ENCODE measurements around the gene QPRT. TPM values are rescaled to one million over a fixed set of nuclear protein-coding genes. Genes with fewer than 3 reads are reported as not detected.

The QPRT gene
- total RNA-seq, 1 donor from 2014 or later, result 20.8 TPM

DNA sequence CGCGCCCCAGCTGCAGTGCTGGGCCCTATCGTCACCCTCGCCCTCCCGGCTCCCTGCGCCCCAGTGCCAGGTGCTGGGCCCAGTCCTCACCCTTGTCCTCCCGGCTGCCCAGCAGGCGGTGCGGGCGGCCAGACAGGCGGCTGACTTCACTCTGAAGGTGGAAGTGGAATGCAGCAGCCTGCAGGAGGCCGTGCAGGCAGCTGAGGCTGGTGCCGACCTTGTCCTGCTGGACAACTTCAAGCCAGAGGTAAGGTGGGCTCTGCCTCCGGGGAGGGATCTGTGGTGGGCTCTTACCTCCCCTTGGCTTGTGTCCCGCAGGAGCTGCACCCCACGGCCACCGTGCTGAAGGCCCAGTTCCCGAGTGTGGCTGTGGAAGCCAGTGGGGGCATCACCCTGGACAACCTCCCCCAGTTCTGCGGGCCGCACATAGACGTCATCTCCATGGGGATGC is 17.9 kb downstream of the QPRT start:
- no peak overlapping the region for H3K27ac ChIP-seq (replicated peaks)
- no peak overlapping the region for H3K4me3 ChIP-seq
- TF ChIP-seq, protein P1, sequence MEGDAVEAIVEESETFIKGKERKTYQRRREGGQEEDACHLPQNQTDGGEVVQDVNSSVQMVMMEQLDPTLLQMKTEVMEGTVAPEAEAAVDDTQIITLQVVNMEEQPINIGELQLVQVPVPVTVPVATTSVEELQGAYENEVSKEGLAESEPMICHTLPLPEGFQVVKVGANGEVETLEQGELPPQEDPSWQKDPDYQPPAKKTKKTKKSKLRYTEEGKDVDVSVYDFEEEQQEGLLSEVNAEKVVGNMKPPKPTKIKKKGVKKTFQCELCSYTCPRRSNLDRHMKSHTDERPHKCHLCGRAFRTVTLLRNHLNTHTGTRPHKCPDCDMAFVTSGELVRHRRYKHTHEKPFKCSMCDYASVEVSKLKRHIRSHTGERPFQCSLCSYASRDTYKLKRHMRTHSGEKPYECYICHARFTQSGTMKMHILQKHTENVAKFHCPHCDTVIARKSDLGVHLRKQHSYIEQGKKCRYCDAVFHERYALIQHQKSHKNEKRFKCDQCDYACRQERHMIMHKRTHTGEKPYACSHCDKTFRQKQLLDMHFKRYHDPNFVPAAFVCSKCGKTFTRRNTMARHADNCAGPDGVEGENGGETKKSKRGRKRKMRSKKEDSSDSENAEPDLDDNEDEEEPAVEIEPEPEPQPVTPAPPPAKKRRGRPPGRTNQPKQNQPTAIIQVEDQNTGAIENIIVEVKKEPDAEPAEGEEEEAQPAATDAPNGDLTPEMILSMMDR (IDR thresholded peaks at IDR 0.05; ENCODE audit: borderline replicate concordance), result no peak
- H3K9me3 ChIP-seq (replicated peaks), result no peaks in the 10 kb centered on the region
- no peaks in the 10 kb centered on the region for H3K36me3 ChIP-seq
- DNase-seq, result no peak
- H3K27me3 ChIP-seq (ENCODE audit: low read depth), result peaks cover 3% of the 10 kb centered on the region
- intact Hi-C loops (cut with micrococcal nuclease), result no loop called here
- peaks cover 4% of the 10 kb centered on the region for H3K4me1 ChIP-seq

DNA sequence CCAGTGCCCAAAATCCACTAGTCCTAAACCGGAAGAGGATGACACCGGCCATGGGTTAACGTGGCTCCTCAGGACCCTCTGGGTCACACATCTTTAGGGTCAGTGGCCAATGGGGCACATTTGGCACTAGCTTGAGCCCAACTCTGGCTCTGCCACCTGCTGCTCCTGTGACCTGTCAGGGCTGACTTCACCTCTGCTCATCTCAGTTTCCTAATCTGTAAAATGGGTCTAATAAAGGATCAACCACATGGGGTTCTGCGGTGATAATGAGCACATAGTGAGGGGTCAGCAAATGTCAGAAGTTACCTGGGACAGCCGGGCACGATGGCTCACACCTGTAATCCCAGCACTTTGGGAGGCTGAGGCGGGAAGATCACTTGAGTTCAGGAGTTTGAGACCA is 18.4 kb downstream of the QPRT start:
- H3K9me3 ChIP-seq (replicated peaks), result no peaks in the 10 kb centered on the region
- H3K27me3 ChIP-seq (ENCODE audit: low read depth), result peaks cover 3% of the 10 kb centered on the region
- no peak overlapping the region for H3K4me3 ChIP-seq
- no peaks in the 10 kb centered on the region for H3K36me3 ChIP-seq
- peaks cover 4% of the 10 kb centered on the region for H3K4me1 ChIP-seq
- TF ChIP-seq, protein P1 (IDR thresholded peaks at IDR 0.05; ENCODE audit: borderline replicate concordance), result no peak
- no peak for DNase-seq
- intact Hi-C loops (cut with micrococcal nuclease), result no loop called here
- no peak overlapping the region for H3K27ac ChIP-seq (replicated peaks)

DNA sequence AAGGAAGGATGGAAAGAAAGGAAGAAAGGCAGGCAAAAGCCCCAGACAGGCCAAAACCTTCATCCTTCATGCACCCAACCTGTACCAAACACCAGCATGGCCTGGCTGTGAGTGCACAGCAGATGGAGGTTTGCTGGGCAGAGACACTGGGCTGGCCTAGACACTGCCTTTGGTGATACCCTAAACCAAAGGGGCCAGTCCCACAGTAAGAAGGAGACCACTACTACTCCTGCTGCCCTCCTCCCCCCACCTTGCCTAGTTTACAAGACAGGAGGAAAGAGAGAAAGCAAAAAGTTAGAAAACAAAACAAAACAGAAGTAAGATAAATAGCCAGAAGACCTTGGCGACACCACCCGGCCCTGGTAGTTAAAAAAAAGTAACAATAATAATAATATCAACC is 19.1 kb downstream of the QPRT start:
- Histone ChIP-seq H3K36me3 (no peaks in the 10 kb centered on the region), H3K9me3 (replicated peaks) (no peaks in the 10 kb centered on the region), H3K4me3 (no peak overlapping the region), H3K27me3 (ENCODE audit: low read depth) (peaks cover 3% of the 10 kb centered on the region), H3K4me1 (peaks cover 4% of the 10 kb centered on the region), H3K27ac (replicated peaks) (no peak overlapping the region)
- DNase-seq, result no peak
- TF ChIP-seq, protein P1 (IDR thresholded peaks at IDR 0.05; ENCODE audit: borderline replicate concordance), result no peak
- intact Hi-C loops (cut with micrococcal nuclease), result no loop called here

DNA sequence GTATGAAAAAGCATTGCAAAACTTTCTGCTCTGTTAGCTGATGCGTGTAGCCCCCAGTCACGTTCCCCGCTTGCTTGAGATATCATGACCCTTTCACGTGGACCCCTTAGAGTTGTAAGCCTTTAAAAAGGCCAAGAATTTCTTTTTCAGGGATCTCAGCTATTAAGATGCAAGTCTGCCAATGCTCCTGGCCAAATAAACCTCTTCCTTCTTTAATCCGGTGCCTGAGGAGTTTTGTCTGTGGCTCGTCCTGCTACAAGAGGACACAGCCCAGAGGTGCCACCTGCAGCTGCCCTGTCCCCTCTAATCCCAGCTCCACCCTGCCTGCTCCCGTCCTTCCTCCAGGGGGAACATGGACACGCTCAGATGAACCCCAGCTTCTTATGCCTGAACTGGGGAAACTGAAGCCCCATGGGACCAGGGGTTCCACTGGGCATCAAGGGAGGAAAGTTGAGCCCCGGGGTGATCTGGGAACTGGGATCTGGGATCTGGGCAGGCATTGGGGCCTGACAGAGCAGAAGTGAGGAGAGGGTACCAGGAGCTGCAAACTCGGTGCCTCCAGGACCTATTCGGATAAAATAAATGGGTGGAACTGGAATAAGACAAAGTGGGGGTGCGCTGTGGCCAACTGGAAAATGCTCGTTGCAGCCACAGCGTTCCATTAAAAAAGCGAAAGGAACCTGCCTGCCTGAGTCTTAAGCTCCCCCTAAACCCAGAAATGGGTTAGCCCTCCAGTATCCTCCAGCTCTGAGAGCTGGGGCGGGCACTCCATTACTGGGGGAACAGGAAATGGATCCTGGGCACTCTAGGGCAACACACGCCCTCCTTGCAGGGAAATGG is 19.7 kb downstream of the QPRT start:
- no peak overlapping the region for H3K4me3 ChIP-seq
- no peak for DNase-seq
- intact Hi-C loops (cut with micrococcal nuclease), result no loop called here
- H3K27me3 ChIP-seq (ENCODE audit: low read depth), result peaks cover 3% of the 10 kb centered on the region
- TF ChIP-seq, protein P1 (IDR thresholded peaks at IDR 0.05; ENCODE audit: borderline replicate concordance), result no peak
- H3K9me3 ChIP-seq (replicated peaks), result no peaks in the 10 kb centered on the region
- H3K4me1 ChIP-seq, result peaks cover 4% of the 10 kb centered on the region
- H3K36me3 ChIP-seq, result no peaks in the 10 kb centered on the region
- H3K27ac ChIP-seq (replicated peaks), result no peak overlapping the region

DNA sequence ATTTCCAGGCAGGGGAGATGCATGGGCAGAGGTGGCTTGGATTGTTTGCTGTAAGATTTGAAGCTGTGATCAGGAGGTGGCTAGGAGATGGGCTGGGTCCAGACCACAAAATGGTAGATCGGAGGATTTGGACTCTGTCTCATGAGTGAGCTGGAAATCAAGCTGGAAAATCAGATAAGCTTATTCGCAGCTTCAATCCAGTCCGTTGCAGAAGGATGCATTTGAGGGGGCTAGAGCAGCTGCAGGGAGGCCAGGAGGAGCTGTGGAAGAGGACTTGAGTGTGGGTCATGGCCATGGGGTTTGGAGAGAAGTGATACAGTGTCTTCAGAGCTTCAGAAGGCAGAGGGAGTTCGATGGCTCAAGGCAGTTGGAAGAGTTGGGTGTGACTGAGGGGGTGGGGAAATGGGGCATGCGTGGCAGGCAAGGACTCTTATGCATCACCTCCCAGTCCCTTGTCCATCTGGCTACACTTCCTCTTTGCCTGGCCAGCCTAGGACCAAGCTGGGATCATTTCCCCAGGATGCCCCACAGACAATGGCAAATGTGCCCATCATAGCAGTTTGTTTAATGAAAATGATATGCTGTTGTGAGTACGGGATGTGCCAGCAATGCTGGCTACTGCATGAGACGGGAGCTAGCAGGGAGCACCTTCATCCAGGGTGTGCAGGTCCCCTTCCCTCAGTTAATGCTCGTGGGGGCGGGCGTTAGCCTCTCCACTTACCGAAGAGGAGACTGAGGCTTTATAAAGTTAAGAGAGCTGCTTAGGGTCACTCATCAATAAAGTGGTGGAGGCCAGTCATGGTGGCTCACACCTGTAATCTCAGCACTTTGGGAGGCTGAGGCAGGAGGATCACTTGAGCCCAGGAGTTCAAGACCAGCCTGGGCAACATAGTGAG is 20.6 kb downstream of the QPRT start:
- Histone ChIP-seq H3K4me1 (peaks cover 4% of the 10 kb centered on the region), H3K36me3 (no peaks in the 10 kb centered on the region), H3K9me3 (replicated peaks) (no peaks in the 10 kb centered on the region), H3K27me3 (ENCODE audit: low read depth) (peaks cover 3% of the 10 kb centered on the region), H3K4me3 (no peak overlapping the region), H3K27ac (replicated peaks) (no peak overlapping the region)
- intact Hi-C loops (cut with micrococcal nuclease), result no loop called here
- TF ChIP-seq, protein P1 (IDR thresholded peaks at IDR 0.05; ENCODE audit: borderline replicate concordance), result no peak
- DNase-seq, result no peak

Measured in left ventricle myocardium inferior (tissue), 1 donor.